ENCODE results near the gene S100A13.

DNA sequence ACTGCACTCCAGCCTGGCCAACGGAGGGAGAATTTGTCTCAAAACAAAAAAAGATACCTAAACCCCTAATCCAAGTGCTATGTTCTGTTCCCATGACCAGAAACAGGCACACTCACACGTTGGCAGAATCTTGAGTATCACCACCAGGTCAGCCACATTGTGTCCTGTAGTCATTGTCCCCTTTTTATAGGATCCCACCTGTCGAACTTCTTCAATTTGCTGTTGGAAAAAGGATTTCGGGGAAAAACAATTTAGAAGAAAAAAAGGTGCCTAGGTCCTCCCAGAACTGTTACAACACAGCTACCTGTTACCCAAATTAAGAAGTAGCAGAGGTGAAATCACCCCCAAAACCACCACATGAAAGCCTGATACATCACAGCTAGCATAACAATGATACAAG lies 40.1 kb upstream of the S100A13 start:
- TF ChIP-seq, protein P1, sequence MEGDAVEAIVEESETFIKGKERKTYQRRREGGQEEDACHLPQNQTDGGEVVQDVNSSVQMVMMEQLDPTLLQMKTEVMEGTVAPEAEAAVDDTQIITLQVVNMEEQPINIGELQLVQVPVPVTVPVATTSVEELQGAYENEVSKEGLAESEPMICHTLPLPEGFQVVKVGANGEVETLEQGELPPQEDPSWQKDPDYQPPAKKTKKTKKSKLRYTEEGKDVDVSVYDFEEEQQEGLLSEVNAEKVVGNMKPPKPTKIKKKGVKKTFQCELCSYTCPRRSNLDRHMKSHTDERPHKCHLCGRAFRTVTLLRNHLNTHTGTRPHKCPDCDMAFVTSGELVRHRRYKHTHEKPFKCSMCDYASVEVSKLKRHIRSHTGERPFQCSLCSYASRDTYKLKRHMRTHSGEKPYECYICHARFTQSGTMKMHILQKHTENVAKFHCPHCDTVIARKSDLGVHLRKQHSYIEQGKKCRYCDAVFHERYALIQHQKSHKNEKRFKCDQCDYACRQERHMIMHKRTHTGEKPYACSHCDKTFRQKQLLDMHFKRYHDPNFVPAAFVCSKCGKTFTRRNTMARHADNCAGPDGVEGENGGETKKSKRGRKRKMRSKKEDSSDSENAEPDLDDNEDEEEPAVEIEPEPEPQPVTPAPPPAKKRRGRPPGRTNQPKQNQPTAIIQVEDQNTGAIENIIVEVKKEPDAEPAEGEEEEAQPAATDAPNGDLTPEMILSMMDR (IDR thresholded peaks at IDR 0.05): no peak
- TF ChIP-seq EP300 (IDR thresholded peaks at IDR 0.05; ENCODE audit: low read depth): no peak
